ENCODE data around the gene GATAD2B.

DNA sequence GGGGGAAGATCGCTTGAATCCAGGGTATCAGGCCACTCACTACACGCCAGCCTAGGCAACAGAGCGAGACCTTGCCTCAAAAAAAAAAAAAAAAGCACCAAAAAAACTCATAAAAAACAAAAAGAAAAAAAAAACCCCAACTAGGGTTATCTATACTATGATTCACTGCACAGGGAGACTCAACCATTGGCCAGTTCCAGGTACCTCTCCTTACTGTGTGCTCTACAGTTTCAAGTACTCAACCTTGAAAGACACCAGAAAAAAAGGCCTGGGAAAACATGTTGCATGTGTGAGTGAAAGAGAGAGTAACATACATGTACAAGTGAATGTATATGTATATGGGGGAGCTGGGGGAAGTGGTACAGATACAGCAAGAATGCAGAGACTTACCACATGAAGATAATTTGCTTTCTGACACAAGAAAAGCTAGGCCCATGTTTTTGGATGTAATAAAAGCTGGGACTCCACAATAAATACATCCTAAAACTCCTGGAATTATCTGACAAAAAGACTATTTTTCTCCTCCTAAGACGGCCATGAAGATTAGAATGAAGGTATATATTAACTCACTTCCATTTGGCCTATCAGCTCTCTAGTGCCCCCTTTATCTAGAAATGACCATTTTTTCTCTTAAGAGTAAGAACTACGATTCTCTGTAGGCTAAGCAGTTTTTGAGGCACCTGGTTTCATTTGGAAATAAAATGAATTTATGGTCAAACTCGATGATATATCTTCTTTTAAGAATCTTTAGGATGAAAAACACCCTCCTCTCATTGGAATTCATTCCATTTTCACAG is 95.4 kb downstream of the GATAD2B start:
- TF ChIP-seq GATA2 (IDR thresholded peaks at IDR 0.05; ENCODE audit: low read depth, low read length): no peak
- TF ChIP-seq GATA3 (IDR thresholded peaks at IDR 0.05; ENCODE audit: low read depth, low read length): no peak
